Astrocyte of the spinal cord (primary cell): Measurements from ENCODE around the gene DNAH8.

Source experiments
- DNase-seq: peaks from one replicate; pipeline ENCODE4 v3.0.0; 2011; ENCODE audit warnings: low read depth, low spot score
- H3K4me3 ChIP-seq: 2 replicates; pipeline ENCODE4 v1.5.1; 2011; ENCODE audit warnings: low read depth, mild to moderate bottlenecking, low read length, moderate library complexity
- CTCF ChIP-seq: IDR thresholded peaks from 2 replicates; pipeline ENCODE4 v1.5.1; 2012; ENCODE audit warnings: low read depth, mild to moderate bottlenecking, low read length, inconsistent platforms
- in situ Hi-C: cut with HindIII; loops from 2 replicates; pipeline ENCODE4 v1.10.0; 2017; ENCODE audit warnings: low sequenced_read_pairs

The DNAH8 gene

GRCh38 chr6:39048481-39049399, 333.6 kb downstream of the DNAH8 start, which contains the start of gene GLP1R:
Gene GLP1R, plus strand, starts transcription at chr6:39048781. Its CDS starts 60 bp downstream, at chr6:39048841.
- no peak for TF ChIP-seq CTCF
- no peak for DNase-seq
- in situ Hi-C loops, result no loop called here
- no peak within 1 kb of the TSS for H3K4me3 ChIP-seq

GRCh38 chr6:39049575-39050283, 334.6 kb downstream of the DNAH8 start:
- H3K4me3 ChIP-seq, result no peak overlapping the region
- DNase-seq, result no peak
- in situ Hi-C loops, result no loop called here
- TF ChIP-seq CTCF, result no peak

- no peak overlapping the region for H3K4me3 ChIP-seq
- DNase-seq, result no peak
- TF ChIP-seq CTCF, result no peak
- in situ Hi-C loops, result no loop called here
Measured at GRCh38 chr6:39050453-39051112, 335.5 kb downstream of the DNAH8 start.

- H3K4me3 ChIP-seq, result no peak overlapping the region
- in situ Hi-C loops, result no loop called here
- TF ChIP-seq CTCF, result no peak
- DNase-seq, result no peak
Measured at GRCh38 chr6:39051399-39052122, 336.4 kb downstream of the DNAH8 start.

GRCh38 chr6:39053016-39053624, 338.0 kb downstream of the DNAH8 start:
- TF ChIP-seq CTCF, result no peak
- no peak for DNase-seq
- in situ Hi-C loops, result no loop called here
- no peak overlapping the region for H3K4me3 ChIP-seq
